ENCODE measurements around the gene SPTBN2.

DNA sequence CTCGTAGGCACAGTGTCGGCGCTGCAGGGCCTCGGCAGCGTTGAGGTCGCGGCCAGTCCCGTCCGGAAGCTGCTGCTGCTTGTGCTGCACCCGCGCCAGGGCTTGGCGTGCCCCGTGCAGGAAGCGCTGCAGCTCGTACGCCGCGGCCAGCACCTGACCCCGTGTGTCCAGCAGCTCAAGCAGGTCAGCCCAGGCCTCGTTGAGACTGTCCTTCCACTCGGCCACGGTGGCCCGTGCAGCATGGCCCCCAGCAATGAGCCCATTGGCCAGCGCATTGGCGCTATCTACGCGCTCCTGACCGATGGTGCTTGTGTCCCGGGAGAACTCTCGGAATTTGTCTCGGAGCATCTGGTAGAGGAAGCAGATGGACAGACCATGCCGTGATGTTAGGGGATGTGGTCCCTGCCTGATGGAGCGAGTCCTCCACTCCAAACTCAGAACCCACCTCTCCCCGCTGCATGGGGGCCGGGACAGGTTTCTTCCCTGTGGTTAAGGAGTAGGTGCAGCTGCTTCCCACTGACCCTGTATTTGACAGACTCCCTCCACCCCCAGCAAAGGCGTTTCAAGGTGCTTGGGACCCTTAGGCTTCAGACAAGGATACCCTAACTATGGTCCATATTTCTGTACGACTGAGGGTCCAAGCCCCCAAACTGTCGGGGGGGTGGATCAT, 37.6 kb downstream of the SPTBN2 start:
- no peak for TF ChIP-seq CTCF (IDR thresholded peaks at IDR 0.05; ENCODE audit: borderline replicate concordance, extremely low read depth, low read length, poor library complexity, severe bottlenecking)
- TF ChIP-seq EZH2 (IDR thresholded peaks at IDR 0.05; ENCODE audit: borderline replicate concordance, low read depth, low read length, severe bottlenecking), result no peak
